ENCODE results near the gene PRRC2B. TPM values are rescaled to one million over a fixed set of nuclear protein-coding genes. Genes with fewer than 3 reads are reported as not detected.

PRRC2B gene
- 53.3 to 87.4 TPM (median 77.5 TPM) in 5 replicates for total RNA-seq (2022; extraction: Qiagen RNA extraction; ENCODE audit: low read depth)

GRCh38 chr9:131393622-131394463, at the start of gene PRRC2B:
Gene PRRC2B (plus strand): TSS chr9:131394086. CDS start chr9:131430145, 36,059 bp downstream.

DNA sequence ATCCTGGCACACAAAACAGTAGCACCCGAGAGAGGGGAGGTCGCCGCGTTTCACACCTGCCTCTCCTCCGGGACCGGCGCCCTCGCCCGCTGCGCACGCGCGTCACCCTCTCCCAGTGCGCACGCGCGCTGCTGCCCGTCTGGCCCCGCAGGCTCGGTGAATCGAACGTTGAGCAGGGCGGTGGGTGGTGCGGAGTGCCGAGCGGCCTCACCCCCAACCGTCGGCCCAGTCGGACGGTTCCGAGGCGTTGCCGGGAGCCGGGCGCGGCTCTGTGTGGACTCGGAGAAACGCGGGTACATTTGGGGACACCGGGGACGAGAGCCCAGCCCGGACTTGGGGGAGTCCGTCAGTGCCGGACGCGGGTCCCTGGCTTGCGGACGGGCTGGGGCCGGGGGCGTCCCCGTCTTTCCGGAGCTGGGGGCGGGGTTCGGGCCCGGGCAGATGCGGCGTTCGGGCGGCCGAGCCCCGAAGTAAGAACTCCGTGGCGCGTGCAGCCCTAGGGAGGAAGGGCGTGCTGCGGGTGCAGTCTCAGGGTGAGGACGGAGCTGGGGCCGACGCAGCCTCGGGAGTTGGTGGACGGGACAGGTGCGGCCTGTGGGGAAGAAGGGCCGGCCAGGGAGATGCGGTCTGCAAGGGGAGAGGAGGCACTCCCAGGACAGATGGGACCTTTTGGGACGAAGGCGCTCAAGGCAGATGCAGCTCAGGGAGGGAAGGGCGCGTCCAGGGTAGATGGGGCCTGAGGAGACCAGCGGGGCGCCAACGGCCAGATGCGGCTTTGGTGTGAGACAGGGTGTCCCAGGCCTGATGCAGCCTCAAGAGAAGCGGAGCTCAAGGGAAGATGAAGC, 109.1 kb downstream of the PRRC2B start, which contains the start of gene POMT1:
TSS of gene POMT1 (plus strand) at position 138 of the 845 bp plus-strand sequence. CDS start 1,301 bp downstream, outside the sequence.

DNA sequence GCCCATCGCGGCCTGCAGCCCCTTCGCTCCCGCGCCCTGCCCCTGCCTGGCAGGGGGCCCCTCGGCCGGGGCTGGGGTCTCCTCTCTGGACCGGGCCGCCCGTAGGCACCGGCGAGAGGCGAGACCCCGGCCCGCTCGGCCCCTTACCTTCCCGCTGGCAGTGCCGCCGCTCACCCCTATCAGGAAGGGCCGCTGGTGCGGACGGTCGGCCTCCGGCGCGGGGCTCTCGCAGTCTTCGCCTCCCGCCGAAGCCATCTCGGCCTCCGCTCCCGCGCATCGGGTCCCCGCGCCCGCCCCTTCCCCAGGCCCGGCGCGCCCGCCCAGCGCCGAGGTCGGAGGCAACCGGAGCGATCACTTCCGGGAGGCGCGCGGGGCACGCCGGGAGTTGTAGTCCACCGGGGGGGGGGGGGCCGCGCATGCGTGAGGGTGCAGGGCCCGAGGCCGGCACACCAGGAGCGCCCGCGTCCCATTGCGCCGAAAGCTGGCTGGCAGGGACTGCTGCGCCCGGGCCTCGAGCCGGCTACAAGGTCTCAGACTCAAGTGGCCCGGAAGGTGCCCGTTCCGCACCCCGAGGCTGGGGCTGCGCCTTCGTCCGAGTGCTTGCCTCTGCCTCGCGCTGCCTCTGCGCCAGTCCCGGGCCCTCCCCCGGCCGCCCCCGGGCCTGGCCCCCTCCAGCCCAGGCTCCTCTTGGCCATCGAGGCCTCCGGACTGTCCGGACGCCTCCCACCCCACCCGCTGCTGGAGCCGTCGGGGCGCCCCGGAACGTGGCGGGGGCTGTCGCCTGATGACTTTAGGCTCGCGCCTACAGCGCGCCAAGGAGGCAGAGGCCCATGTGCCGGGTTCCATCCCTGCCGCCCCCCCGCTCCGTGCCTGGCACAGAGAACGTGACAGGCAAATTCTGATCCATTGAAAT, 137.3 kb downstream of the PRRC2B start, which contains the start of gene UCK1:
TSS of gene UCK1 (minus strand) at position 344 of the 913 bp plus-strand sequence. CDS start at position 255, 89 bp downstream.

DNA sequence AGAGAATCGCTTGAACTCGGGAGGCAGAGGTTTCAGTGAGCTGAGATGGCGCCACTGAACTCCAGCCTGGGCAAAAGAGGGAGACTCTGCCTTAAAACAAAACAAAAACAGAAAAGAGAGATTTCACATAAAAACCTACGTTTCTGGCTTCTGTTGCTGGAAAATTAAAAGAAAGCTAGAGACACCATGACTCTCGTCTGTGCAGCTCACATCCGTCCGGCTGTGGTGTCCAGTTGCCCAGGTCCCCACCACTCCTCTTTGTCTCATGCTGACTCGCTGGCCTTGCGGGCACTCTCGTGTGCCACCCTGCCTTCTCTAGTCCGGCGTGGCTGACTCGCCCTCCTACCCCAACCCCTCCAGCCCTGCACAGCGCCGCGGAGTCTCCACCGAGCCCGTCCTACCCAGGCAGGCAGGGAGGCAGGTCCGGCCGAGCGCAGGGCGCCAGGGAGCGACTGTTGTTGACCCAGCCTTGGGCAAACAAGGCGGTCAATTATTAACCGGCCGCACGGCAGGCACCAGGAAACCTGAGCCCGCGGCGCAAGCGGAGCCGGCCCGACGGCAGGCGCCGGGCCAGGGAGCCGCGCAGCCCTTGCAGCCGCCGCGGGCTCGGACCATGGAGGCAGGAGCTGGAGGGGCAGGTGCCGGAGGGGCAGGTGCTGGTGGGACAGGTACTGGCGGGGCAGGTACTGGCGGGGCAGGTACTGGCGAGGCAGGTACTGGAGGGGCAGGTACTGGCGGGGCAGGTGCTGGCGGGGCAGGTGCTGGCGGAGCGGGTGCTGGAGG, 151.3 kb downstream of the PRRC2B start, which contains the start of gene PRRT1B:
TSS of gene PRRT1B (plus strand) at position 521 of the 783 bp plus-strand sequence. CDS start at position 614, 93 bp downstream.

Other genes with a start within 250 kb of the PRRC2B start
- gene FAM78A, start 117.6 kb upstream of the PRRC2B start, total RNA-seq (2022; extraction: Qiagen RNA extraction; ENCODE audit: low read depth), result 0.19 to 0.69 TPM (median 0.41 TPM) in 5 replicates
- 0.07 TPM in 1 of 5 replicates, not detected in the others for gene PLPP7, start 104.4 kb upstream of the PRRC2B start, total RNA-seq (2022; extraction: Qiagen RNA extraction; ENCODE audit: low read depth)
- gene POMT1, start 108.8 kb downstream of the PRRC2B start, total RNA-seq (2022; extraction: Qiagen RNA extraction; ENCODE audit: low read depth), result 14.3 to 17.8 TPM (median 16.6 TPM) in 5 replicates
- gene UCK1, start 137.2 kb downstream of the PRRC2B start, total RNA-seq (2022; extraction: Qiagen RNA extraction; ENCODE audit: low read depth), result 18.5 to 24.4 TPM (median 23.0 TPM) in 5 replicates
- gene PRRT1B, start 151.4 kb downstream of the PRRC2B start, total RNA-seq (2022; extraction: Qiagen RNA extraction; ENCODE audit: low read depth), result 0.54 to 0.88 TPM (median 0.65 TPM) in 4 of 5 replicates, not detected in the other

Measured in A549 treated with DMSO at 1 μM for 4 hours (cell line).